Inferior parietal cortex (tissue), 1 donor: Measurements from ENCODE around the gene PCCA.
"Not testable (repeated sequence)": the region's sequence is repeated elsewhere in the genome, so short reads cannot be mapped to it uniquely, and the experiment has no call there.

Experiments used
- DNase-seq: peaks from one replicate; pipeline ENCODE4 v3.0.0-alpha.2; 2016; ENCODE audit errors: extremely low spot score

The PCCA gene

GRCh38 chr13:100304229-100304628 is 215.3 kb downstream of the PCCA start:
- no peak for DNase-seq

GRCh38 chr13:100305398-100305797 is 216.5 kb downstream of the PCCA start:
- DNase-seq: no peak

- DNase-seq: no peak
Observed at GRCh38 chr13:100306030-100306429, 217.1 kb downstream of the PCCA start.

GRCh38 chr13:100306434-100306999 is 217.6 kb downstream of the PCCA start:
- DNase-seq: no peak

DNA sequence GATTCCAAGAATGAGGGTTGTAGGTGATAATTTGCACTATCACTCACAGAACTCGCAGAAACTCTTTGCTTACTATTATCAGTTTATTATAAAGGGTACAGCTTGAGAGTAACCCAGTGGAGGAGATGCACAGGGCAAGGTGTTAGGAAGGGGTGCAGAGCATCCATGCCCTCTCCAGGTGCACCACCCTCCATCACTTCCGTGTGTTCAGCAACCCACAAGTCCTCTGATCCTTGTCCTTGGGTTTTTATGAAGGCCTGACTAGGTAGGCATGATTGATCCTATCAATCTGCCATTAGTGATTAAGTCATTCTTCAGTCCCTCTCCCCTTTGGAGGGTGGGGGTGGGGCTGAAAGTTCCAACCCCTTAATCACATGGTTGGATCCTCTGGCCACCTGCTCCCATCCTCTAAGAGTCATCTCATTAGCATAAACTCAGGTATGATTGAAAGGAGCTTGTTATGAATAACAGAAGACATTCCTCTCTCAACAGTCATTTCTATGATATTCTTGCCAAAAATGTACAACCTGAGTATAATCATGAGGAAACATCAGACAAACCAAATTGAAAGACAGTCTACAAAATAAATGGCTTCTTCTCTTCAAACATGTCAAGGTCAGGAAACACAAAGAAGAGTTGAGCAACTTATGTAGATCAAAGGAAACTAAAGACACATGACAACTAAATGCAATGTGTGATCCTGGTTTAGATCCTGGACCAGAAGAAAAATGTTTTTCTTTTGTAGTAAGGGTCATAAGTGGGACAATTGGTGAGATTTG is 225.4 kb downstream of the PCCA start:
- DNase-seq: no peak

DNA sequence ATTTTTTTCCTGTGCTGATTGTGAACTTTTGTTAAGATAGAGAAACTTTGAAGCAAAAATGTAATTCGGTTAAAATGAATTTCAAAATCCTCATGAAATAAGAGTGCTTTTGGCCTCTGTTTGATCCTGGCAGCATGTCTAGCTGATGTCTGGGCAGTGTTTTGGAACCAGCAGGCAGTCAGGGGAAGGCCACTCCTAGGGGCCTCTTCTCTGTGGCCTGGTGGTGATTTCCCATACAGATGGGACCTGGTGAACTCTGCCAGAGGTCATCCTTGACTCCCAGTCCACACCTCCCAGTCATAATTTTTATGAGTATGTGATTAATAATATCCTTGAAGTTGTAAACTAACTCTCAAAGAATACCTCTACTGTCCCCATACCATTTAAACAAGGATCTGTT is 226.6 kb downstream of the PCCA start:
- DNase-seq: no peak

GRCh38 chr13:100318473-100318872 is 229.6 kb downstream of the PCCA start:
- DNase-seq: not testable (repeated sequence)

GRCh38 chr13:100323937-100324336 is 235.0 kb downstream of the PCCA start:
- no peak for DNase-seq

- DNase-seq: no peak
Observed at GRCh38 chr13:100330662-100331061, 241.8 kb downstream of the PCCA start.

DNA sequence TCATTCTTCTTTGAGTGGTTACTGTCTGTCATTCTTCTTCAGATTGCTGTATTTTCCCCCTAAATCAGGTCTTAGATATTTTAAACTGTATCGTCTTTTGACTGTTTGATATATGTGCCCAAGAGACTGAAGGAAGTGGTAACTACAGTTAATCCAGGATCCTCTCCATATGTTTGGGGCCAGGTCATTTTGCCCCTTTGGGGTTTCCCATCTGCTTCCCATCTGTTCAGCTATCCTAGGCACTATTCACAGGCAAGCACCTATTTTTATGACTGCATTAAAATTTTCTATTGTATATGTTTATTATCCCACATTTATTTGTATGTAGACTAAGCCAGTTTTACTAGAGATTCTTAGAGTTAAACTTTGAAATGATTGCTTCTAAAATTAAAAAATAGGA is 244.2 kb downstream of the PCCA start:
- DNase-seq: no peak

- no peak for DNase-seq
Observed at GRCh38 chr13:100334214-100334613, 245.3 kb downstream of the PCCA start.

- DNase-seq: no peak
Observed at GRCh38 chr13:100336795-100337516, 248.1 kb downstream of the PCCA start.

GRCh38 chr13:100338275-100338674 is 249.4 kb downstream of the PCCA start:
- DNase-seq: no peak

DNA sequence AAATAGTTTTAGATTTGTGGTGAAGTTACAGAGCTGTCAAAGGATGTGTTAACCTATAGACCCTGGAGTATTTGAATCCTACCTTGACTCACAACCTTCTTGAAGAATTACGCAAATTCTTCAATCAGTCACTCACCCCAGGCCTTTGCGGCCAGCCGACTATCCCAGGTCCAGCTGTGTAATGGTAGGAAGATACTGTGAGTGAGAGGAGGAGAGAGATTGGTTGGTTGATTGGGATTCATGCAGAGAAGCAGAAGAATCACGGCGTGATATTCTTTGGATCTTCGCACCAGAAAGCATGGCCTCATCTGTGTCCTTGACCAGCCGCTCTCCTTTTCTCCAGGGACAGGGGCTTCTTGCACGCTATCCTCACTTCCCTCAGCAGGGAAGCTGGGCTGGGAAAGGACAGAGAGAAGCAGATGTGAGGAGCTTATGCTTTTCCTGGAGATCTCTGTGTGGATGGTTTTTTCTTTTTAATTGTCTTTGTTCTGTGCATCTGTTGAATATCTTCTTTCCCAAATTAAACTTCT is 250.6 kb downstream of the PCCA start:
- no peak for DNase-seq

- no peak for DNase-seq
Observed at GRCh38 chr13:100340865-100341264, 252.0 kb downstream of the PCCA start.

- DNase-seq: no peak
Observed at GRCh38 chr13:100341327-100341726, 252.4 kb downstream of the PCCA start.

- no peak for DNase-seq
Observed at GRCh38 chr13:100344544-100344943, 255.7 kb downstream of the PCCA start.

- DNase-seq: no peak
Observed at GRCh38 chr13:100347968-100348367, 259.1 kb downstream of the PCCA start.

DNA sequence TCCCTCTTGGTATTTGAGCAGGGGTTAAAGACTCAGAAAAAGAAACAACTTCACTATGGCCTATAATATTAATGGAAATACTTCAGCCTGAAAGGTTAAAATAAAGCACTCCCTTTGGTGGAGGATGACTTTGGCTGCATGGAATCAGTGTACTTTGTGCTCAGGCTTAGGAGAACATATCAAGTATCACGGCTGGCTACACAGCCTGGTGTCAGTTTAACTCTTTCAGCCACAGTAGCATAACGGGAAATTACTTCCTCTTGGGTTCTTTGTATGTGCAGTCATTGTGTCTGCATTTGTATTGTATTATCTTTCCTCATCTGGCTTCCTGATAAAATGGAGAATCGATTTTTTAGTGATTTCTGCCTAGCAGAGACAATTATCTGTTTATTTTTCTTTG is 260.7 kb downstream of the PCCA start:
- DNase-seq: no peak

- no peak for DNase-seq
Observed at GRCh38 chr13:100350601-100351000, 261.7 kb downstream of the PCCA start.

- DNase-seq: no peak
Observed at GRCh38 chr13:100356426-100356825, 267.5 kb downstream of the PCCA start.

DNA sequence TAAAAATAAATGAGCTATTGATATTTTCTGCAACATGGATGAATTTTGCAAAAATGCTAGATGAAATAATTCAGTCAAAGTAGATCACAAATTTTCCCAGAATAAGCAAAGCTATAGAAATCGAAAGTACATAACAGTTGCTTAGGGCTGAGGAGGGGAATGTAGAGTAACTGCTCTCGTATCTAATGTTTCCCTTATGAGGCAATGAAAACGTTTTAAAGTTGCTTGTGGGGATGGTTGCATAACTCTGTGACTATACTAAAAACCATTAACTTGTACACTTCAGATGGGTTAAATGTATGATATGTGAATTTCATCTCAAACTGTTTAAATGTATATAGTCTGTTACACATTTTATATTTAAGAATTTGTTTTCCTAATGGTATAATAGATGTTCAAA is 268.0 kb downstream of the PCCA start:
- DNase-seq: no peak

GRCh38 chr13:100357764-100358163 is 268.9 kb downstream of the PCCA start:
- DNase-seq: no peak
